Measurements from ENCODE around the gene NRXN2. TPM values are rescaled to one million over a fixed set of nuclear protein-coding genes. Genes with fewer than 3 reads are reported as not detected.
A peak's percentile ranks its signal among the peaks of the same experiment; 100 is the strongest.

Gene NRXN2
- total RNA-seq, 1 donor from 2014 or later, result 50.4 TPM

DNA sequence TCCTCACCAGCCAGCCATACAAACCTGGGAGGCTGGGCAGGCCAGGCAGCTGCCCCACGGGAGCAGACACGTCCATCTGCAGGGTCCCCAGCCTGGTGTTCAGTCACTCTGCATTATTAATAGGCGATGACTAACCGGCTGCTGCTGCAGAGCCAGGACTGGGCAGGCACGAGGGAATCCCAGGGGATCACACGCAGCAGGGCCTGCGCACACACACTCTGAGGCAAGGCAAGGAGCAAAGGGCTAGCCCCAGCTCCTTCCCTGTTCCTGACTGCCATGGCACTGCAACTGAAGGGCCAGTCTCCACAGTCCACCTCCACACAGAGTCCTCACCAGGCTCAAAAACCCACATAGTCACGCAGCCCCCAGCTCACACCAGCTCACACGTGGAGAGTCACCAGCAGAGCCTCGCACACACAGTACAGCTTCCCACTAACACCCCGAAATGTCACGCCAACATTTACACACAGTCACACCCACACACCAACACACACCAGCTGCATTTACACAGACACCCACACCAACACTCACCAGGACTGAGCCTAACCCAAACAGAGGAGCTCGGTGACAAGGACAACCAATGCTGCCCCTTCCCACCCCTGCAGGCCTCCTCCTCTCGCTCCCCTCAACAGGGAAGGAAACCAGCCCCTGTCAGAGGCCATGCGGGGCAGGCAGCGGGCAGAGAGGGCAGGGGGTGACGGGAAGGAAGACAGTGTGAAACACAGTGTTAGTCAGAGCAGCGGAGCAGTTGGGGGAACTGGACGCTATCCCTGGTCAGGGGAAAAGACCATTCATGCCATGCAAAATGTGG lies 47.3 kb downstream of the NRXN2 start:
- TF ChIP-seq, protein P1, sequence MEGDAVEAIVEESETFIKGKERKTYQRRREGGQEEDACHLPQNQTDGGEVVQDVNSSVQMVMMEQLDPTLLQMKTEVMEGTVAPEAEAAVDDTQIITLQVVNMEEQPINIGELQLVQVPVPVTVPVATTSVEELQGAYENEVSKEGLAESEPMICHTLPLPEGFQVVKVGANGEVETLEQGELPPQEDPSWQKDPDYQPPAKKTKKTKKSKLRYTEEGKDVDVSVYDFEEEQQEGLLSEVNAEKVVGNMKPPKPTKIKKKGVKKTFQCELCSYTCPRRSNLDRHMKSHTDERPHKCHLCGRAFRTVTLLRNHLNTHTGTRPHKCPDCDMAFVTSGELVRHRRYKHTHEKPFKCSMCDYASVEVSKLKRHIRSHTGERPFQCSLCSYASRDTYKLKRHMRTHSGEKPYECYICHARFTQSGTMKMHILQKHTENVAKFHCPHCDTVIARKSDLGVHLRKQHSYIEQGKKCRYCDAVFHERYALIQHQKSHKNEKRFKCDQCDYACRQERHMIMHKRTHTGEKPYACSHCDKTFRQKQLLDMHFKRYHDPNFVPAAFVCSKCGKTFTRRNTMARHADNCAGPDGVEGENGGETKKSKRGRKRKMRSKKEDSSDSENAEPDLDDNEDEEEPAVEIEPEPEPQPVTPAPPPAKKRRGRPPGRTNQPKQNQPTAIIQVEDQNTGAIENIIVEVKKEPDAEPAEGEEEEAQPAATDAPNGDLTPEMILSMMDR (IDR thresholded peaks at IDR 0.05; ENCODE audit: partially characterized antibody, unreplicated experiment), result no peak
- DNase-seq, result peak; percentile 93
- Mint-ChIP-seq H3K36me3 (ENCODE audit: unreplicated experiment) (peaks cover 12% of the 10 kb centered on the region), H3K4me1 (ENCODE audit: low read depth, unreplicated experiment) (peaks cover 52% of the 10 kb centered on the region), H3K4me3 (ENCODE audit: unreplicated experiment) (peak overlapping the region; percentile 51), H3K27ac (ENCODE audit: unreplicated experiment) (peak overlapping the region; percentile 95), H3K27me3 (ENCODE audit: unreplicated experiment) (peaks cover 6% of the 10 kb centered on the region), H3K9me3 (ENCODE audit: unreplicated experiment) (peaks cover 10% of the 10 kb centered on the region)

DNA sequence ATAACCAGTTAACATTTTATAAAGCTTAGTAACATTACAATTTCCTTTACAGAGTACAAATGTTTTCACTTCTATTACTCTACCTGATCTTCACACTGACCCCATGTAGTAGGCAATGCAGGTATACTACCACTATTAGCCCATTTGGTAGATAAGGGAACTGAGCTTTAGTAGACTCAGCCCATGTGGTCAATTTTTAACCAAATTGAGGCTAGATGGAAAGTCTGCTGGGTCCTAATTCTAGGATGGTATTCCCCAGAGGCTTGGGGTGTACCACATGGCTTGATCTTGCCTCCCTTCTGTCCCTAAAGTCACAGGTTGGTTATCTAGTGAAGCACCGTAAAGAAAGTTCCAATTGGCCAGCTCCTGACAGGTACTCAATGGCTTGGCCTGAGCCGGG lies 48.2 kb downstream of the NRXN2 start:
- Mint-ChIP-seq H3K4me1 (ENCODE audit: low read depth, unreplicated experiment) (peaks cover 52% of the 10 kb centered on the region), H3K27ac (ENCODE audit: unreplicated experiment) (peak overlapping the region; percentile 95), H3K9me3 (ENCODE audit: unreplicated experiment) (peaks cover 10% of the 10 kb centered on the region), H3K36me3 (ENCODE audit: unreplicated experiment) (peaks cover 5% of the 10 kb centered on the region), H3K27me3 (ENCODE audit: unreplicated experiment) (peaks cover 6% of the 10 kb centered on the region), H3K4me3 (ENCODE audit: unreplicated experiment) (peak overlapping the region; percentile 51)
- TF ChIP-seq, protein P1 (IDR thresholded peaks at IDR 0.05; ENCODE audit: partially characterized antibody, unreplicated experiment), result no peak
- DNase-seq, result no peak

DNA sequence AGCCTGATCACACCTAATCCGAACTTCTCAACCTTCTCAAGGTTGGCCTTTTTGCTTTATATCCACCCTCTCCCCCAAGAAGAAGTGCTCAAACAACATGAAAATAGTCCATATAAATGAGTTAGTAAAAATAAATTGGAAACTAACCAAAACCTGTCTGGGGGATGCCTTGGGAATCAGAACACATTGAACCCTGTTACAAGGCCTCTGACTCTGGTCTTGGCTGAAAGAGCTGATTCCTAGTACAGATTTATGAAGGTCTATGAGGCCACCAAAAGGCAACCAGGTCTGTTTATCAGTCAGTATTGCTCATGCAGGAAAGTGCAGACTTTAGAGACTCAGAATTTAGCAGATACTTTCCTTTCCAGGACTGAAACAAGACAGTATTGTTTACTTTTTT lies 49.7 kb downstream of the NRXN2 start:
- no peak for DNase-seq
- Mint-ChIP-seq H3K9me3 (ENCODE audit: unreplicated experiment) (peaks cover 10% of the 10 kb centered on the region), H3K36me3 (ENCODE audit: unreplicated experiment) (peaks cover 8% of the 10 kb centered on the region), H3K4me3 (ENCODE audit: unreplicated experiment) (no peak overlapping the region), H3K27ac (ENCODE audit: unreplicated experiment) (no peak overlapping the region), H3K27me3 (ENCODE audit: unreplicated experiment) (peaks cover 6% of the 10 kb centered on the region), H3K4me1 (ENCODE audit: low read depth, unreplicated experiment) (peaks cover 50% of the 10 kb centered on the region)
- TF ChIP-seq, protein P1 (IDR thresholded peaks at IDR 0.05; ENCODE audit: partially characterized antibody, unreplicated experiment), result no peak

DNA sequence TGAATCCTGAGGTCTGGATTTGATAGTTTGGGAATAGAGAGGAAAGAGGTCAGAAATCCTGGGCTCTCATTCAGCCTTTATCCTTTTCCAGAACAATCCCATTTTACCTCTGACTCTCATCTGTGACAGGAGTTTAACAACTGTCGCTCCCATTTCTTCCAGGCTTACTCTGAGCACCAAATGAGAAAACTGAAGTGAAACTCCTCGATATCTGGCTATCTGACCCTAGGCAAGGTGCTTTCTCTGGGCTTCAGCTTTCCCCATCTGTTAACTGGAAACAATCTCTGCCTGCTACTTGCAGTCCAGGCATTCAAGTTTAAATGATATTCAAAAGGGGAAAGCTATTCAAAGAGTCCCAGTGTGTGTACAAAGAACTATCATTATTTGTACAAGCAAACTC lies 50.1 kb downstream of the NRXN2 start:
- no peak for DNase-seq
- H3K36me3 Mint-ChIP-seq (ENCODE audit: unreplicated experiment), result peaks cover 7% of the 10 kb centered on the region
- H3K9me3 Mint-ChIP-seq (ENCODE audit: unreplicated experiment), result peaks cover 10% of the 10 kb centered on the region
- H3K27ac Mint-ChIP-seq (ENCODE audit: unreplicated experiment), result no peak overlapping the region
- no peak overlapping the region for H3K4me3 Mint-ChIP-seq (ENCODE audit: unreplicated experiment)
- H3K4me1 Mint-ChIP-seq (ENCODE audit: low read depth, unreplicated experiment), result peaks cover 50% of the 10 kb centered on the region
- TF ChIP-seq, protein P1 (IDR thresholded peaks at IDR 0.05; ENCODE audit: partially characterized antibody, unreplicated experiment), result no peak
- peaks cover 6% of the 10 kb centered on the region for H3K27me3 Mint-ChIP-seq (ENCODE audit: unreplicated experiment)

DNA sequence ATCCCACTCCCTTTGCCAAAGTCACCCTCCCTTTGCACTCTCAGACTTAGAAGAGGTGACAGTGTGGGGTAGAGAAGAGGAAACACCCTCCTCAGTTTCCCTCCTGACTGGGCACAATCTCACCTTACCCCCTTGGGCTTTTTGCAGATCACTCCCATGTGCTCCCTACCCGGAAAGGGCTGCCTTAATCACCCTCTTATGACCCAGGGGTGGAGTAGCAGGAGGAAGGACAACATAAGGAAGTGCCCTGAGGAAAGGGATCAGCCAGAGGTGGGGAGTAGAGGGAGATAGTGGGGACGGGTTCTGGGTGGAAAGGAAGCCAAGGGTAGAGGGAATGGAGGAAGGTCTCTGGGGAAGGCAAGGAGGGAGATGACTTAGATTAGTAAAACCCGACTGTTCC lies 52.0 kb downstream of the NRXN2 start:
- Mint-ChIP-seq H3K27ac (ENCODE audit: unreplicated experiment) (no peak overlapping the region), H3K27me3 (ENCODE audit: unreplicated experiment) (peaks cover 6% of the 10 kb centered on the region), H3K36me3 (ENCODE audit: unreplicated experiment) (peaks cover 4% of the 10 kb centered on the region), H3K4me1 (ENCODE audit: low read depth, unreplicated experiment) (peaks cover 33% of the 10 kb centered on the region), H3K9me3 (ENCODE audit: unreplicated experiment) (peaks cover 7% of the 10 kb centered on the region), H3K4me3 (ENCODE audit: unreplicated experiment) (no peak overlapping the region)
- TF ChIP-seq, protein P1 (IDR thresholded peaks at IDR 0.05; ENCODE audit: partially characterized antibody, unreplicated experiment), result no peak
- no peak for DNase-seq
